GM12878 (cell line): Measurements from ENCODE around the gene SNRK. TPM values are rescaled to one million over a fixed set of nuclear protein-coding genes. Genes with fewer than 3 reads are reported as not detected.

Experiments
- ATAC-seq: fragments of 200-7000 bp; cut with Tn5 transposase; 3 replicates; pipeline ENCODE4 v1.9.1; 2020; ENCODE audit warnings: mild to moderate bottlenecking, moderate library complexity
- BruUV-seq: library from RNA; stranded (reverse); fragments of 400-500 nt; replicated peaks from 2 replicates; lab custom pipeline; 2021; lab: Mats Ljungman, UMichigan
- CTCF ChIA-PET: fragments of 300-600 bp; sonication (Branson Sonifier 250); formaldehyde crosslinking; extraction: SDS; loops from one replicate; lab custom pipeline; 2021; ENCODE audit warnings: inconsistent platforms; lab: Yijun Ruan, JAX
- POLR2A ChIA-PET: fragments of 350-600 bp; formaldehyde crosslinking; extraction: SDS; loops from one replicate; lab custom pipeline; 2021; ENCODE audit warnings: inconsistent platforms; lab: Charles Lee
- RAD21 ChIA-PET: fragments of 300-600 bp; sonication (Branson Sonifier 250); formaldehyde crosslinking; loops from one replicate; lab custom pipeline; 2023; ENCODE audit warnings: antibody characterized with exemption; ENCODE audit not compliant: unreplicated experiment; lab: Charles Lee
- SMC1A ChIA-PET: fragments of 300-600 bp; sonication (Branson Sonifier 250); formaldehyde crosslinking; loops from one replicate; lab custom pipeline; 2023; ENCODE audit not compliant: unreplicated experiment, uncharacterized antibody; lab: Charles Lee
- DNase-seq: peaks from one replicate; pipeline ENCODE4 v3.0.0-alpha.2; 2011; ENCODE audit warnings: low read depth, low spot score
- FAIRE-seq: peaks from 3 replicates; lab custom pipeline; 2011; peaks lifted over from hg19 to GRCh38; lab: Jason Lieb, UNC
- H2AFZ ChIP-seq: 2 replicates; pipeline ENCODE4 v1.6.0; 2011; ENCODE audit warnings: low read depth, low read length, control low read depth; ENCODE audit not compliant: control insufficient read depth
- H3K27ac ChIP-seq: 2 replicates; pipeline ENCODE4 v1.5.1; 2011; ENCODE audit warnings: control low read depth; ENCODE audit not compliant: control insufficient read depth, insufficient read depth
- H3K27me3 ChIP-seq, 2 experiments: replicated peaks in 1 of 2; 2 replicates each; pipeline versions ENCODE4 v1.6.0 to v1.6.1; 2011; ENCODE audit warnings: low read length in 1 of 2; ENCODE audit not compliant: control insufficient read depth in 2 of 2, insufficient read depth in 2 of 2
- H3K36me3 ChIP-seq, 2 experiments: 2 replicates each; pipeline ENCODE4 v1.5.1; 2011; ENCODE audit warnings: low read length in 1 of 2; ENCODE audit not compliant: control insufficient read depth in 2 of 2, insufficient read depth in 2 of 2
- H3K4me1 ChIP-seq: 2 replicates; pipeline ENCODE4 v1.6.1; 2011; ENCODE audit warnings: mild to moderate bottlenecking, low read length, moderate library complexity, mixed read lengths; ENCODE audit not compliant: control insufficient read depth, insufficient read depth
- H3K4me2 ChIP-seq: 2 replicates; pipeline ENCODE4 v1.6.0; 2011; ENCODE audit warnings: control low read depth; ENCODE audit not compliant: control insufficient read depth, insufficient read depth
- H3K4me3 ChIP-seq: fragments of 200-600 bp; sonication (generic); 2 replicates; pipeline ENCODE4 v1.5.1; 2016
- H3K79me2 ChIP-seq: 2 replicates; pipeline ENCODE4 v1.6.0; 2011; ENCODE audit warnings: low read length; ENCODE audit not compliant: control insufficient read depth, insufficient read depth
- H3K9ac ChIP-seq: 2 replicates; pipeline ENCODE4 v1.8.0; 2011; ENCODE audit warnings: low read length, control low read depth, mixed read lengths; ENCODE audit not compliant: control insufficient read depth, insufficient read depth
- H3K9me3 ChIP-seq: replicated peaks from 3 replicates; pipeline ENCODE4 v1.5.1; 2011; ENCODE audit warnings: mild to moderate bottlenecking, low read length; ENCODE audit not compliant: control insufficient read depth, insufficient read depth
- H4K20me1 ChIP-seq: 2 replicates; pipeline ENCODE4 v1.6.0; 2011; ENCODE audit not compliant: control insufficient read depth, insufficient read depth
- CEBPZ ChIP-seq: fragments of 150-350 bp; IDR thresholded peaks from 2 replicates; pipeline ENCODE4 v1.6.1; 2016; ENCODE audit warnings: low read depth, low read length
- CHD1 ChIP-seq: IDR thresholded peaks from 2 replicates; pipeline ENCODE4 v1.6.1; 2012; ENCODE audit warnings: low read depth, low read length, improper control_type of control experiment
- FOXK2 ChIP-seq: fragments of 450-650 bp; IDR thresholded peaks from 2 replicates; pipeline ENCODE4 v1.6.1; 2017; ENCODE audit warnings: mild to moderate bottlenecking, moderate library complexity
- POLR2AphosphoS5 ChIP-seq: IDR thresholded peaks from 2 replicates; pipeline ENCODE4 v1.6.1; 2011; ENCODE audit warnings: mild to moderate bottlenecking, low read length, inconsistent platforms
- RB1 ChIP-seq: fragments of 450-650 bp; formaldehyde crosslinking; IDR thresholded peaks from 2 replicates; pipeline ENCODE4 v1.6.1; 2017; ENCODE audit warnings: mild to moderate bottlenecking, borderline replicate concordance
- ZBTB40 ChIP-seq: fragments of 450-650 bp; IDR thresholded peaks from 2 replicates; pipeline ENCODE4 v1.6.1; 2016; ENCODE audit warnings: mild to moderate bottlenecking, moderate library complexity, borderline replicate concordance
- WGBS: methylation state at CpG from one replicate; pipeline ENCODE4 v1.1.6; 2016; ENCODE audit warnings: low lambda C conversion rate; ENCODE audit not compliant: insufficient replicate concordance, insufficient coverage; ENCODE audit errors: missing lambda C conversion rate; 5-methylcytosine and 5-hydroxymethylcytosine counted together
- in situ Hi-C: fragments of 300-500 bp; cut with MboI; formaldehyde crosslinking; loops from 9 replicates; pipeline ENCODE4 v1.14.3; 2018; ENCODE audit warnings: mixed read lengths
- intact Hi-C: fragments of 100-400 bp; cut with micrococcal nuclease; formaldehyde crosslinking; loops from one replicate; pipeline ENCODE4 v1.14.2; 2022; ENCODE audit not compliant: unreplicated experiment
- polyA plus RNA-seq, 11 experiments: library from polyadenylated mRNA; depleted of rRNA in 4 of 11; unstranded in 6 of 11; stranded (reverse) in 5 of 11; fragments of >200 nt; fragmentation: Nextera tagmentation in 4 of 11; fragmentation: Illumina TruSeq in 1 of 11; extraction: Ambion mirVana in 4 of 11; extraction: Trizol in 1 of 11; gene quantifications; 1 replicate in 1 of 11; 2 replicates in 10 of 11; pipeline versions ENCODE4 v1.2.1 to v1.2.3, GENCODE V29; 2011 to 2016; ENCODE audit warnings: inconsistent platforms in 2 of 11, missing spikeins in 2 of 11, low read depth in 1 of 11
- total RNA-seq, 4 experiments: library from RNA; depleted of rRNA in 3 of 4; stranded (reverse); fragments of >200 nt in 3 of 4; fragmentation: Illumina TruSeq in 1 of 4; extraction: Trizol in 1 of 4; gene quantifications; 2 replicates each; pipeline versions ENCODE4 v1.2.1 to v1.2.3, GENCODE V29; 2013 to 2021
- TF ChIP-seq, protein P1 (sequence below): fragments of 450-650 bp; conservative IDR thresholded peaks from 2 replicates; pipeline ENCODE4 v1.6.1; 2017; ENCODE audit warnings: mild to moderate bottlenecking, moderate library complexity
- TF ChIP-seq, protein P2 (sequence below): IDR thresholded peaks from 2 replicates; pipeline ENCODE4 v1.6.1; 2011; ENCODE audit warnings: mild to moderate bottlenecking, low read depth, low read length, moderate library complexity; ENCODE audit not compliant: insufficient replicate concordance
- TF ChIP-seq, protein P3 (sequence below): fragments of 450-650 bp; IDR thresholded peaks from 2 replicates; pipeline ENCODE4 v1.6.1; 2018; ENCODE audit warnings: mild to moderate bottlenecking, low read depth, moderate library complexity; ENCODE audit not compliant: partially characterized antibody

SNRK gene
- total and polyA plus RNA-seq, 10 of the 15 experiments (the other 5 are each of a cell fraction or from before 2014, with no cell fraction given): 1.6 to 12.1 (median 7.6) TPM

DNA sequence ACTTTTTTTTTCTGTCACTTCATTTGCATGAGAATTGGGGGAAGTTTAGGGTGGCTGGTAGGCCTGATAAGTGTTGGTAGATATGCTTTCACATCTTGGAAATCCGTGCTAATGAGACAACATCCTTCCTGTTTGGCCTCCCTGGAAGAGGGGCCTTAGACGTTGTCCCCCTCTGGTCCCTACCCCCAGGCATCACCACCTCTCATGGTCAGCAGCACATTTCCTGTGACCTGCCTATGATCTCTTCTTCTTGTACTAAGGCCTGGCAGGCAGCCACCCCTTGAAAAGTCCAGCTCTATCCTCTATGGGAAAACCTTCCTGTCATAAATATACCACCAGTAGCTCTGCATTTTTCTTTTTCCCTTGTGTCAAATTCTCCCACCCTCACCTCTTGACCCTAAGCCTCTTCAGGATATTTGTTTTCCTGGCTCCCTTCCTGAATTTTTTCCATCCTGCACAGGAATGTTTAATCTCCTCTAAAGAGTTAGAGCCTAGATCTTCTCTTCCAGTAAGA, 107.8 kb downstream of the SNRK start:
- POLR2A ChIA-PET: no interaction called here
- FAIRE-seq (no peak), ATAC-seq (no peak), DNase-seq (no peak)
- SMC1A ChIA-PET: interaction anchor here (1.0 kb wide), 1 partner anchor 8 kb away, joined by 3 read pairs; no protein-coding TSS in a partner anchor
- Histone ChIP-seq H3K4me2 (no peak overlapping the region), H3K4me3 (no peak overlapping the region), H2AFZ (no peak overlapping the region), H3K9ac (no peak overlapping the region), H3K36me3 (no peaks in the 10 kb centered on the region), H3K27ac (no peak overlapping the region), H3K9me3 (no peaks in the 10 kb centered on the region), H3K4me1 (no peaks in the 10 kb centered on the region), H3K27me3 (no peaks in the 10 kb centered on the region), H3K79me2 (no peaks in the 10 kb centered on the region), H4K20me1 (no peaks in the 10 kb centered on the region)
- CTCF ChIA-PET: interaction anchor here (0.9 kb wide), 1 partner anchor 432 kb away, joined by 3 read pairs; no protein-coding TSS in a partner anchor
- RAD21 ChIA-PET: no interaction called here
- BruUV-seq: no TSS peak
- in situ Hi-C loops: no loop called here
- intact Hi-C loops: no loop called here
- 0% methylated on average over 2 of the region's 2 CpGs for WGBS
- TF ChIP-seq CHD1 (no peak), ZBTB40 (no peak), POLR2AphosphoS5 (no peak), RB1 (no peak), CEBPZ (no peak), FOXK2 (no peak)
- TF ChIP-seq, protein P1, sequence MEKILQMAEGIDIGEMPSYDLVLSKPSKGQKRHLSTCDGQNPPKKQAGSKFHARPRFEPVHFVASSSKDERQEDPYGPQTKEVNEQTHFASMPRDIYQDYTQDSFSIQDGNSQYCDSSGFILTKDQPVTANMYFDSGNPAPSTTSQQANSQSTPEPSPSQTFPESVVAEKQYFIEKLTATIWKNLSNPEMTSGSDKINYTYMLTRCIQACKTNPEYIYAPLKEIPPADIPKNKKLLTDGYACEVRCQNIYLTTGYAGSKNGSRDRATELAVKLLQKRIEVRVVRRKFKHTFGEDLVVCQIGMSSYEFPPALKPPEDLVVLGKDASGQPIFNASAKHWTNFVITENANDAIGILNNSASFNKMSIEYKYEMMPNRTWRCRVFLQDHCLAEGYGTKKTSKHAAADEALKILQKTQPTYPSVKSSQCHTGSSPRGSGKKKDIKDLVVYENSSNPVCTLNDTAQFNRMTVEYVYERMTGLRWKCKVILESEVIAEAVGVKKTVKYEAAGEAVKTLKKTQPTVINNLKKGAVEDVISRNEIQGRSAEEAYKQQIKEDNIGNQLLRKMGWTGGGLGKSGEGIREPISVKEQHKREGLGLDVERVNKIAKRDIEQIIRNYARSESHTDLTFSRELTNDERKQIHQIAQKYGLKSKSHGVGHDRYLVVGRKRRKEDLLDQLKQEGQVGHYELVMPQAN: no peak
- TF ChIP-seq, protein P2, sequence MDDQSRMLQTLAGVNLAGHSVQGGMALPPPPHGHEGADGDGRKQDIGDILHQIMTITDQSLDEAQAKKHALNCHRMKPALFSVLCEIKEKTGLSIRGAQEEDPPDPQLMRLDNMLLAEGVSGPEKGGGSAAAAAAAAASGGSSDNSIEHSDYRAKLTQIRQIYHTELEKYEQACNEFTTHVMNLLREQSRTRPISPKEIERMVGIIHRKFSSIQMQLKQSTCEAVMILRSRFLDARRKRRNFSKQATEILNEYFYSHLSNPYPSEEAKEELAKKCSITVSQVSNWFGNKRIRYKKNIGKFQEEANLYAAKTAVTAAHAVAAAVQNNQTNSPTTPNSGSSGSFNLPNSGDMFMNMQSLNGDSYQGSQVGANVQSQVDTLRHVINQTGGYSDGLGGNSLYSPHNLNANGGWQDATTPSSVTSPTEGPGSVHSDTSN: no peak
- TF ChIP-seq, protein P3, sequence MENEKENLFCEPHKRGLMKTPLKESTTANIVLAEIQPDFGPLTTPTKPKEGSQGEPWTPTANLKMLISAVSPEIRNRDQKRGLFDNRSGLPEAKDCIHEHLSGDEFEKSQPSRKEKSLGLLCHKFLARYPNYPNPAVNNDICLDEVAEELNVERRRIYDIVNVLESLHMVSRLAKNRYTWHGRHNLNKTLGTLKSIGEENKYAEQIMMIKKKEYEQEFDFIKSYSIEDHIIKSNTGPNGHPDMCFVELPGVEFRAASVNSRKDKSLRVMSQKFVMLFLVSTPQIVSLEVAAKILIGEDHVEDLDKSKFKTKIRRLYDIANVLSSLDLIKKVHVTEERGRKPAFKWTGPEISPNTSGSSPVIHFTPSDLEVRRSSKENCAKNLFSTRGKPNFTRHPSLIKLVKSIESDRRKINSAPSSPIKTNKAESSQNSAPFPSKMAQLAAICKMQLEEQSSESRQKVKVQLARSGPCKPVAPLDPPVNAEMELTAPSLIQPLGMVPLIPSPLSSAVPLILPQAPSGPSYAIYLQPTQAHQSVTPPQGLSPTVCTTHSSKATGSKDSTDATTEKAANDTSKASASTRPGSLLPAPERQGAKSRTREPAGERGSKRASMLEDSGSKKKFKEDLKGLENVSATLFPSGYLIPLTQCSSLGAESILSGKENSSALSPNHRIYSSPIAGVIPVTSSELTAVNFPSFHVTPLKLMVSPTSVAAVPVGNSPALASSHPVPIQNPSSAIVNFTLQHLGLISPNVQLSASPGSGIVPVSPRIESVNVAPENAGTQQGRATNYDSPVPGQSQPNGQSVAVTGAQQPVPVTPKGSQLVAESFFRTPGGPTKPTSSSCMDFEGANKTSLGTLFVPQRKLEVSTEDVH: no peak
